Inflammatory macrophage treated with lipopolysaccharide for 4 hours (primary cell): ENCODE data around the gene MMP7.

ENCODE experiments used
- DNase-seq: peaks from one replicate; pipeline ENCODE4 v3.0.0-alpha.2; 2020

Gene MMP7

GRCh38 chr11:102493524-102493923 lies 37.0 kb downstream of the MMP7 start:
- no peak for DNase-seq

- no peak for DNase-seq
Measured at GRCh38 chr11:102491969-102492368, 38.6 kb downstream of the MMP7 start.

- peak; percentile 81 for DNase-seq
Measured at GRCh38 chr11:102489186-102490145, 41.1 kb downstream of the MMP7 start.

- DNase-seq: no peak
Measured at GRCh38 chr11:102488208-102488607, 42.3 kb downstream of the MMP7 start.

GRCh38 chr11:102487214-102487613 lies 43.3 kb downstream of the MMP7 start:
- DNase-seq: peak; percentile 36

- no peak for DNase-seq
Measured at GRCh38 chr11:102486584-102486983, 44.0 kb downstream of the MMP7 start.

GRCh38 chr11:102485095-102485722 lies 45.3 kb downstream of the MMP7 start:
- DNase-seq: no peak

- no peak for DNase-seq
Measured at GRCh38 chr11:102482433-102482832, 48.1 kb downstream of the MMP7 start.

- DNase-seq: no peak
Measured at GRCh38 chr11:102479733-102480132, 50.8 kb downstream of the MMP7 start.

GRCh38 chr11:102478673-102479299 lies 51.8 kb downstream of the MMP7 start:
- DNase-seq: peak; percentile 48

- DNase-seq: no peak
Measured at GRCh38 chr11:102476812-102477211, 53.7 kb downstream of the MMP7 start.

- peak; percentile 82 for DNase-seq
Measured at GRCh38 chr11:102476069-102476468, 54.5 kb downstream of the MMP7 start.

GRCh38 chr11:102473543-102473942 lies 57.0 kb downstream of the MMP7 start:
- no peak for DNase-seq

- no peak for DNase-seq
Measured at GRCh38 chr11:102472127-102472526, 58.4 kb downstream of the MMP7 start.

GRCh38 chr11:102471474-102471873 lies 59.1 kb downstream of the MMP7 start:
- no peak for DNase-seq
